Osteocyte (in vitro differentiated cells): ENCODE data around the gene LGR4. TPM values are rescaled to one million over a fixed set of nuclear protein-coding genes. Genes with fewer than 3 reads are reported as not detected.
A peak's percentile ranks its signal among the peaks of the same experiment; 100 is the strongest.

Source experiments
- DNase-seq: peaks from one replicate; pipeline ENCODE4 v3.0.0; 2021; ENCODE audit warnings: mixed read lengths; ENCODE audit not compliant: unreplicated experiment; ENCODE audit errors: extremely low spot score
- H3K27ac Mint-ChIP-seq: one replicate; pipeline ENCODE4 v1.8.0; 2021; ENCODE audit warnings: mild to moderate bottlenecking, mixed read lengths; ENCODE audit not compliant: unreplicated experiment
- H3K27me3 Mint-ChIP-seq: one replicate; pipeline ENCODE4 v1.8.0; 2021; ENCODE audit warnings: mixed read lengths; ENCODE audit not compliant: unreplicated experiment
- H3K36me3 Mint-ChIP-seq: one replicate; pipeline ENCODE4 v1.8.0; 2021; ENCODE audit warnings: mixed read lengths; ENCODE audit not compliant: unreplicated experiment
- H3K4me1 Mint-ChIP-seq: one replicate; pipeline ENCODE4 v1.8.0; 2021; ENCODE audit warnings: mixed read lengths; ENCODE audit not compliant: unreplicated experiment
- H3K4me3 Mint-ChIP-seq: one replicate; pipeline ENCODE4 v1.8.0; 2021; ENCODE audit warnings: mild to moderate bottlenecking, moderate library complexity, mixed read lengths; ENCODE audit not compliant: unreplicated experiment
- H3K9me3 Mint-ChIP-seq: one replicate; pipeline ENCODE4 v1.8.0; 2021; ENCODE audit warnings: mixed read lengths; ENCODE audit not compliant: unreplicated experiment
- CTCF ChIP-seq: fragments of 200-600 bp; sonication (generic); IDR thresholded peaks from 2 replicates; pipeline ENCODE4 v1.5.0; 2021; ENCODE audit warnings: antibody characterized with exemption, mild to moderate bottlenecking, moderate library complexity
- total RNA-seq: library from RNA; stranded (reverse); gene quantifications from 2 replicates; pipeline ENCODE4 v1.2.1, GENCODE V29; 2021

The LGR4 gene
- total RNA-seq, 1 donor from 2014 or later, result 61.9 TPM

- TF ChIP-seq CTCF, result no peak
- peaks cover 34% of the 10 kb centered on the region for H3K4me1 Mint-ChIP-seq
- no peak for DNase-seq
- H3K36me3 Mint-ChIP-seq, result peaks cover 2% of the 10 kb centered on the region
- H3K27me3 Mint-ChIP-seq, result no peaks in the 10 kb centered on the region
- H3K9me3 Mint-ChIP-seq, result no peaks in the 10 kb centered on the region
- no peak overlapping the region for H3K4me3 Mint-ChIP-seq
- H3K27ac Mint-ChIP-seq, result peak overlapping the region; percentile 61
These were observed 45.2 kb downstream of the LGR4 start for GRCh38 chr11:27427183-27427980.

GRCh38 chr11:27425814-27426213 is 46.8 kb downstream of the LGR4 start:
- Mint-ChIP-seq H3K36me3 (peaks cover 2% of the 10 kb centered on the region), H3K4me3 (no peak overlapping the region), H3K4me1 (peaks cover 49% of the 10 kb centered on the region), H3K9me3 (no peaks in the 10 kb centered on the region), H3K27ac (no peak overlapping the region), H3K27me3 (no peaks in the 10 kb centered on the region)
- no peak for DNase-seq
- TF ChIP-seq CTCF, result no peak

- Mint-ChIP-seq H3K27ac (peak overlapping the region; percentile 48), H3K9me3 (no peaks in the 10 kb centered on the region), H3K36me3 (peaks cover 2% of the 10 kb centered on the region), H3K4me1 (peaks cover 53% of the 10 kb centered on the region), H3K4me3 (no peak overlapping the region), H3K27me3 (no peaks in the 10 kb centered on the region)
- no peak for TF ChIP-seq CTCF
- DNase-seq, result no peak
These were observed 49.5 kb downstream of the LGR4 start for GRCh38 chr11:27423125-27423524.

- no peak for DNase-seq
- no peak for TF ChIP-seq CTCF
- Mint-ChIP-seq H3K4me1 (peaks cover 49% of the 10 kb centered on the region), H3K27me3 (no peaks in the 10 kb centered on the region), H3K9me3 (no peaks in the 10 kb centered on the region), H3K4me3 (no peak overlapping the region), H3K36me3 (peaks cover 2% of the 10 kb centered on the region), H3K27ac (no peak overlapping the region)
These were observed 50.6 kb downstream of the LGR4 start for GRCh38 chr11:27421819-27422494.
